Right cardiac atrium (tissue), 5 donors: Measurements from ENCODE around the gene PSMA3. TPM values are rescaled to one million over a fixed set of nuclear protein-coding genes. Genes with fewer than 3 reads are reported as not detected.
A peak's percentile ranks its signal among the peaks of the same experiment; 100 is the strongest.

Experiments
- ATAC-seq, 2 donors: fragments of 200-7000 bp; cut with Tn5 transposase; one replicate each; pipeline versions ENCODE4 v1.8.0 to v1.9.1; 2020; ENCODE audit warnings: moderate library complexity in 2 of 2, mild to moderate bottlenecking in 1 of 2
- DNase-seq, 3 donors: peaks; one replicate each; pipeline ENCODE4 v3.0.0-alpha.2; 2020
- H3K27ac ChIP-seq: one replicate; pipeline ENCODE4 v1.5.1; 2013; ENCODE audit warnings: mild to moderate bottlenecking, low read length, control low read depth, moderate library complexity
- H3K27me3 ChIP-seq: one replicate; pipeline ENCODE4 v1.6.1; 2013; ENCODE audit not compliant: control insufficient read depth, insufficient read depth
- H3K4me1 ChIP-seq: one replicate; pipeline ENCODE4 v1.6.1; 2013; ENCODE audit warnings: low read length; ENCODE audit not compliant: control insufficient read depth, insufficient read depth
- H3K4me3 ChIP-seq: one replicate; pipeline ENCODE4 v1.5.1; 2013; ENCODE audit warnings: low read length, control low read depth
- H3K9me3 ChIP-seq: one replicate; pipeline ENCODE4 v1.6.1; 2013; ENCODE audit warnings: low read length; ENCODE audit not compliant: control insufficient read depth
- WGBS: extraction: QIAGEN DNeasy Blood & Tissue Kit; methylation state at CpG from one replicate; pipeline ENCODE4 v1.1.7; 2013; 5-methylcytosine and 5-hydroxymethylcytosine counted together
- intact Hi-C, 4 donors: fragments of 100-400 bp; cut with DNase I; formaldehyde crosslinking; loops; one replicate each; pipeline versions ENCODE4 v1.11.0 to v1.14.0; 2022 to 2023
- polyA plus RNA-seq: library from polyadenylated mRNA; stranded (reverse); fragments of 200-250 nt; gene quantifications from one replicate; pipeline ENCODE4 v1.2.3, GENCODE V29; 2013
- total RNA-seq, 4 donors: library from RNA; stranded (reverse); fragmentation: NEBNext Ultra II Directional; extraction: Animal tissue kit (Norgen Biotek cat#: 25700); gene quantifications; one replicate each; pipeline ENCODE4 v1.2.1, GENCODE V29; 2021
- donor health status: healthy with polysubstance abuse.
- donor health status: DM: no; HTN: yes; CAD: no.
- donor health status: DM: no; HTN: no; CAD: no.
- donor health status: DM: no; HTN: yes; CAD: no; lungs with severe emphysema.
- donor health status: DM: yes; HTN: yes; CAD: no.

PSMA3 gene
- total and polyA plus RNA-seq, 5 donors = 112 to 159 (median 130) TPM

- H3K27me3 ChIP-seq = no peaks in the 10 kb centered on the region
- no peak for DNase-seq
- WGBS = 84% methylated on average over 2 of the region's 2 CpGs
These were observed 26.0 kb downstream of the PSMA3 start for GRCh38 chr14:58270628-58271027.

GRCh38 chr14:58272588-58273372 lies 28.1 kb downstream of the PSMA3 start:
- Histone ChIP-seq H3K27me3 (no peaks in the 10 kb centered on the region), H3K9me3 (no peaks in the 10 kb centered on the region), H3K4me1 (peaks cover 3% of the 10 kb centered on the region), H3K27ac (peak overlapping the region; percentile 58), H3K4me3 (no peak overlapping the region)
- DNase-seq (no peak), ATAC-seq (peak; percentile 84 to 88)
- WGBS = 64% methylated on average over 4 of the region's 4 CpGs
- intact Hi-C loops = no loop called here

More at GRCh38 chr14:58270628-58271027, 26.0 kb downstream of the PSMA3 start:
- Histone ChIP-seq H3K27ac (no peak overlapping the region), H3K4me1 (peaks cover 3% of the 10 kb centered on the region), H3K9me3 (no peaks in the 10 kb centered on the region), H3K4me3 (no peak overlapping the region)
- intact Hi-C loops = no loop called here
- no peak for ATAC-seq

- intact Hi-C loops = no loop called here
These were observed 30.2 kb downstream of the PSMA3 start for GRCh38 chr14:58274881-58275280.

GRCh38 chr14:58275527-58276190 lies 31.0 kb downstream of the PSMA3 start:
- DNase-seq = no peak
- Histone ChIP-seq H3K4me1 (peaks cover 3% of the 10 kb centered on the region), H3K27ac (no peak overlapping the region), H3K27me3 (no peaks in the 10 kb centered on the region), H3K4me3 (no peak overlapping the region), H3K9me3 (no peaks in the 10 kb centered on the region)
- 65% methylated on average over 2 of the region's 2 CpGs for WGBS
- intact Hi-C loops = no loop called here
- no peak for ATAC-seq

More at GRCh38 chr14:58274881-58275280, 30.2 kb downstream of the PSMA3 start:
- ATAC-seq (no peak), DNase-seq (no peak)
- Histone ChIP-seq H3K27me3 (no peaks in the 10 kb centered on the region), H3K27ac (no peak overlapping the region), H3K9me3 (no peaks in the 10 kb centered on the region), H3K4me3 (no peak overlapping the region), H3K4me1 (peaks cover 3% of the 10 kb centered on the region)

- no peak for ATAC-seq
- Histone ChIP-seq H3K4me3 (no peak overlapping the region), H3K27ac (no peak overlapping the region), H3K9me3 (no peaks in the 10 kb centered on the region), H3K4me1 (peaks cover 3% of the 10 kb centered on the region), H3K27me3 (no peaks in the 10 kb centered on the region)
- WGBS = 66% methylated on average over 1 of the region's 1 CpG
- DNase-seq = no peak
- intact Hi-C loops = no loop called here
These were observed 31.6 kb downstream of the PSMA3 start for GRCh38 chr14:58276208-58276607.

GRCh38 chr14:58278177-58278576 lies 33.5 kb downstream of the PSMA3 start:
- 95% methylated on average over 8 of the region's 8 CpGs for WGBS
- Histone ChIP-seq H3K4me3 (no peak overlapping the region), H3K27me3 (no peaks in the 10 kb centered on the region), H3K9me3 (no peaks in the 10 kb centered on the region), H3K27ac (no peak overlapping the region), H3K4me1 (peaks cover 2% of the 10 kb centered on the region)
- DNase-seq (no peak), ATAC-seq (no peak)
- intact Hi-C loops = no loop called here

GRCh38 chr14:58280954-58281787 lies 36.5 kb downstream of the PSMA3 start:
- H3K4me3 ChIP-seq = no peak overlapping the region
- WGBS = 5% methylated on average over 4 of the region's 4 CpGs
- DNase-seq (peak in 1 of 3 donors; percentile 39), ATAC-seq (peak; percentile 74 to 84)
- H3K9me3 ChIP-seq = no peaks in the 10 kb centered on the region
- H3K4me1 ChIP-seq = no peaks in the 10 kb centered on the region
- intact Hi-C loops = no loop called here
- peak overlapping the region; percentile 62 for H3K27ac ChIP-seq
- H3K27me3 ChIP-seq = no peaks in the 10 kb centered on the region

GRCh38 chr14:58281969-58282368 lies 37.3 kb downstream of the PSMA3 start:
- Histone ChIP-seq H3K27ac (peak overlapping the region; percentile 85), H3K4me3 (no peak overlapping the region), H3K27me3 (no peaks in the 10 kb centered on the region), H3K4me1 (no peaks in the 10 kb centered on the region), H3K9me3 (no peaks in the 10 kb centered on the region)
- ATAC-seq = no peak
- WGBS = 43% methylated on average over 3 of the region's 3 CpGs
- intact Hi-C loops = no loop called here
- DNase-seq = no peak

- DNase-seq (no peak), ATAC-seq (no peak)
- H3K27me3 ChIP-seq = no peaks in the 10 kb centered on the region
- intact Hi-C loops = no loop called here
- 56% methylated on average over 4 of the region's 4 CpGs for WGBS
- H3K4me1 ChIP-seq = peaks cover 5% of the 10 kb centered on the region
- H3K9me3 ChIP-seq = no peaks in the 10 kb centered on the region
- H3K27ac ChIP-seq = peak overlapping the region; percentile 50
- H3K4me3 ChIP-seq = no peak overlapping the region
These were observed 38.4 kb downstream of the PSMA3 start for GRCh38 chr14:58282925-58283593.

GRCh38 chr14:58283730-58284129 lies 39.1 kb downstream of the PSMA3 start:
- no peak for DNase-seq
- H3K27me3 ChIP-seq = no peaks in the 10 kb centered on the region
- H3K27ac ChIP-seq = no peak overlapping the region
- no peak for ATAC-seq
- H3K9me3 ChIP-seq = no peaks in the 10 kb centered on the region
- intact Hi-C loops = no loop called here
- H3K4me3 ChIP-seq = no peak overlapping the region
- peaks cover 5% of the 10 kb centered on the region for H3K4me1 ChIP-seq
